ENCODE results near the gene UBAP1L.
A peak's percentile ranks its signal among the peaks of the same experiment; 100 is the strongest.

Gene UBAP1L

GRCh38 chr15:65072617-65073016 is 42.4 kb downstream of the UBAP1L start:
- Histone ChIP-seq H3K27me3 (ENCODE audit: low read depth) (no peaks in the 10 kb centered on the region), H3K4me3 (no peak overlapping the region), H3K4me1 (no peaks in the 10 kb centered on the region), H3K36me3 (replicated peaks) (no peaks in the 10 kb centered on the region), H3K9me3 (no peaks in the 10 kb centered on the region)
- in situ Hi-C loops (cut with MboI; ENCODE audit: low sequenced_read_pairs), result no loop called here
- DNase-seq (ENCODE audit: low spot score in 2 of 2), result no peak

DNA sequence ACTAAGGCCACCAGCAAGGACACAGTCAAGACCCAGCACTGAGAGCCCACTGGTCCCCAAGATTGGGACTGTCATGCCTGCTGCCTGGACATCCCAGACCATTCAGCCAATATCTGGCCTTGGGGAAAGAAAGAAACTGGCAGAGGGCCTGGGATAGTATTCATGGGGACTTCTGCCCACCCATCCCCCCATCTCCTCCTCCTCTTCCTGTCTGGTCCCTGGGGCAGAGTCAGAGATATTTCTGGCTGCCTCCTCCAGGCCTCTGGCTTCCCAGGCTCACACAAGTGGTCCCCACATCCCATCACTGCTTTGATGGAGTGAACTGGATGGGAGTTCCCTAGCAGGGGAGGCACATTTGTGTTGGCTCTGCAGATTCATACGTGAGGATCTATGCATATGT is 43.0 kb downstream of the UBAP1L start:
- H3K9me3 ChIP-seq, result no peaks in the 10 kb centered on the region
- no peaks in the 10 kb centered on the region for H3K27me3 ChIP-seq (ENCODE audit: low read depth)
- H3K36me3 ChIP-seq (replicated peaks), result no peaks in the 10 kb centered on the region
- no peaks in the 10 kb centered on the region for H3K4me1 ChIP-seq
- in situ Hi-C loops (cut with MboI; ENCODE audit: low sequenced_read_pairs), result no loop called here
- H3K4me3 ChIP-seq, result no peak overlapping the region
- no peak for DNase-seq (ENCODE audit: low spot score in 2 of 2)

- H3K9me3 ChIP-seq, result no peaks in the 10 kb centered on the region; the same call in 1 of the 2 replicates
- peaks cover 6% of the 10 kb centered on the region for H3K4me1 ChIP-seq
- in situ Hi-C loops (cut with MboI; ENCODE audit: low sequenced_read_pairs), result no loop called here
- no peak overlapping the region for H3K4me3 ChIP-seq
- no peak for DNase-seq (ENCODE audit: low spot score in 2 of 2)
- no peaks in the 10 kb centered on the region for H3K36me3 ChIP-seq (replicated peaks)
- H3K27me3 ChIP-seq (ENCODE audit: low read depth), result no peaks in the 10 kb centered on the region
These were observed 43.6 kb downstream of the UBAP1L start for GRCh38 chr15:65071381-65071811.

DNA sequence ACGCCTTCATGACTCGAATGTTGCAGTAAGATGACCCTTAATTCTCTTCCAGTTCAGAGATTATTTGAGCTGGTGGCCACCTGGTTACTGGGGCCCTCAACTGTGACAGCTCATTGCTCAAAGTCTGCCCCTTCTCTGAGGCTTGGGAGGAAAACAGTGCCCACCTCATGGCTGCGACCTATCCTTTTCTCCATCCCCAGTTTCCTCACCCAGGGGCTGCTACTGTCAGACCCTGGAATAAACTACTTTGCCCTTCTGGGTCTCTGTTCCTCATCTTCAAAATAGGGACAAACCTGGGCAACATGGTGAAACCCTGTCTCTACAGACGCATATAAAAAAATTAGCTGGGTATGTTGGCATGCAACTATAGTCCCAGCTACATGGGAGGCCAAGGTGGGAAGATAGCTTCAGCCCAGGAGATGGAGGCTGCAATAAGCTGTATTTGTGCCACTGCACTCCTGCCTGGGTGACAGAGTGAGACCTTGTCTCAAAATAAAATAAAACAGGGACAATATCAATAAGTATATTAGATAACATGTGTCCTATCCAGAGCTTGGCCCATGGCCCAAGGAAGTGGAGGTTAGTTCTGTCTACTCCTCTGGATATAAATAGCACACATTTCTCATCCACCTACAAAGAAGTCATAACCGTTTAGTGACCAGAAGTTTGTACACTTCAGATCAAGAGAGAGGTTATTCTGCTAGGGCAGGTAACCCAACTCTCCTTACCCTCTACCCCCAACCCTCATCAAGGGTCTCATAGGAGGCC is 45.0 kb downstream of the UBAP1L start:
- H3K9me3 ChIP-seq, result no peaks in the 10 kb centered on the region; the same call in 1 of the 2 replicates
- no peak overlapping the region for H3K4me3 ChIP-seq
- no peaks in the 10 kb centered on the region for H3K27me3 ChIP-seq (ENCODE audit: low read depth)
- no peaks in the 10 kb centered on the region for H3K36me3 ChIP-seq (replicated peaks)
- in situ Hi-C loops (cut with MboI; ENCODE audit: low sequenced_read_pairs), result no loop called here
- peaks cover 13% of the 10 kb centered on the region for H3K4me1 ChIP-seq
- DNase-seq (ENCODE audit: low spot score in 2 of 2), result no peak

DNA sequence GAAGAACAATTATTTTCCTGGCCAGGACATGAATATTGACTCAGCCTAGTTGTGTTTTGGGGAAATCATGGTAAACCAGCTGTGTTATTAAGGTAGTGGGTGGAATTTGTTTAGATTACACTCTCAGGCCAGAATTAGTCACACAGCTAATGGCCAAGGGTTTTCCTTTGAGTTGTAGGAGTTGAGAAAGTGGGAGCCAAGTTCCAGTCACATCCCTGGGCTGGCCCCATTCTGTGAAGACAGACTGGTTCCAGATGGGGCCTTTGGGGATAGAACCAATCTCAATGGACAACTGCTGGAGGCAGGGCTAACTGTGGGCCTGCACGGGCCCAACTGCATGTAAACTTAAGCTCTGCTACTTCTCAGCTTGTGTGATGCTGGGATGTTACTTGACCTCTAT is 45.8 kb downstream of the UBAP1L start:
- Histone ChIP-seq H3K9me3 (no peaks in the 10 kb centered on the region; the same call in 1 of the 2 replicates), H3K27me3 (ENCODE audit: low read depth) (no peaks in the 10 kb centered on the region), H3K4me1 (peaks cover 13% of the 10 kb centered on the region), H3K4me3 (no peak overlapping the region), H3K36me3 (replicated peaks) (no peaks in the 10 kb centered on the region)
- no peak for DNase-seq (ENCODE audit: low spot score in 2 of 2)
- in situ Hi-C loops (cut with MboI; ENCODE audit: low sequenced_read_pairs), result no loop called here

DNA sequence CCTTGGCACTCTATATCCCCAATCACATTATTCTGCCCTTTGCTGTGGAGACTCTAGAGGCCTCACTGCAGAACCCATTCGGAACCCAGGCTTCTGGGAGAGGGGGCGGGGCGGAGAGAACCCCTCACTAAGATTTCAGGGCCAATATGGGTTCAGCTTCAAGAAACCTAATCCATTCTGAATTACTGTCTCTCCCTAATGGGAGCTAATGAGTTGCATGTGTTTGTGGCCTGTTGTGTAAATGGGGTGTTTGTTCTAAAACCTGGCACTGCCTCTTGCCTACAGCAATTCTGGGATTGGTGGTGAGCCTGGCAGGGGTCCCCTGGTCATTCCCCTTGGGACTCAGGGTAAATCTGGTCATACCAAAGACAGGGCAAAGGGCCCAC is 46.6 kb downstream of the UBAP1L start:
- H3K4me3 ChIP-seq, result no peak overlapping the region
- DNase-seq (ENCODE audit: low spot score in 2 of 2), result no peak
- H3K9me3 ChIP-seq, result no peaks in the 10 kb centered on the region; the same call in 1 of the 2 replicates
- in situ Hi-C loops (cut with MboI; ENCODE audit: low sequenced_read_pairs), result no loop called here
- no peaks in the 10 kb centered on the region for H3K27me3 ChIP-seq (ENCODE audit: low read depth)
- H3K4me1 ChIP-seq, result peaks cover 13% of the 10 kb centered on the region
- H3K36me3 ChIP-seq (replicated peaks), result no peaks in the 10 kb centered on the region

DNA sequence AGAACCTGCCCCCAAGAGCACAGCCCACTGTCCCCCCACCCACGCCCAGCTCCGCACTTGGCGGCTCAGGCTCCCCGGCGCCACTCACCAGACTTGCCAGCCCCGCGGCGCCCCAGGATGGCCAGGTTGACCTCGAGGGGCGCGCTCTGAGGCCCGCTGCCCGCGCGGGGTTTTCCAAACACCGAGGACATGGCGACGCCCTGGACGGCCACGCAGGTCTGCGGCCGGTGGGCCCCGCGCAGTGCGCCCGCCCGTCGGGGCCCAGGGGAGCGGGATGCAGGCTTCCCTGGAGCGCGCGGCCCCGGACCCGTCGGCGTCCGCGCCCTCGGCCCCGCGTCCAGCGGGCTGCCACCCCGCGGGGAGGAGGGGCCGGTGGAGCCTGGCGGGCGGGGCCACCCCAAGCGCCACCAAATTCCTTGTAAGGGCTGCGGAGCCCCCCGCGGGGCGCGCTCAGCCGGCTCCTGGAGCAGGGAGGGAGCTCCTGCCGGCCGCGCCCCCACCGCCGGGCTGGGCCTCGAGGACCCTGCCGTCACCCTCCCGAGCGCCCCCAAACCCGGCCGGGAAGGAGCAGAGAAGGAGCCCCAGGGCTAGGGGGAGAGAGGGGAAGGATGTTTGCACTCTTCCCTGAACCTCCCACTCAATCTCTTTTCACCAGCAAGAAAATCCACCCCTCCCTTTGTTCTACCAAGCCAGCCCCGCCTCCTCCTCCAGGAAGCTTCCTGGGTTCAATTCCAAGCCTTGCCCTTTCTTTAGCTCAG is 47.2 kb downstream of the UBAP1L start, which contains the start of gene RASL12:
RASL12 (minus strand) TSS at position 347 of the 758 bp plus-strand sequence; CDS start at position 191, 156 bp downstream.
- Histone ChIP-seq H3K4me1 (peaks cover 13% of the 10 kb centered on the region), H3K36me3 (replicated peaks) (no peaks in the 10 kb centered on the region), H3K9me3 (no peaks in the 10 kb centered on the region; the same call in 1 of the 2 replicates), H3K27me3 (ENCODE audit: low read depth) (no peaks in the 10 kb centered on the region), H3K4me3 (no peak within 1 kb of the TSS)
- in situ Hi-C loops (cut with MboI; ENCODE audit: low sequenced_read_pairs), result no loop called here
- no peak for DNase-seq (ENCODE audit: low spot score in 2 of 2)

DNA sequence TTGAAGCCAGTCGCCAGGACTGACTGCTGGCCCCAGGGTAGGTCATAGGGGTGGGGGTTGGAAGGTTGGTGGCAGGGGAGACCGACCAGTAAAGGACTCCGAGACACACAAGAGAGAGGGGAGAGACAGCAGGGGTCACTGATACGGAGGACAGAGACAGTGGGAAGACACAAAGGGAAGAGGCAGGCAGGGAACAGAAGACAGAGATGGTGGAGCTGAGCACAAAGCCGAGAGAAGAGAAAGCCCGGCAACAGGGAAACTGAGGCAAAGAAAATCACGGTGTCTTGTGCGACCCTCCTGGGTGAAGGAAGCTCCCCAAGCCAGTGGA is 47.7 kb downstream of the UBAP1L start:
- no peaks in the 10 kb centered on the region for H3K27me3 ChIP-seq (ENCODE audit: low read depth)
- peaks cover 13% of the 10 kb centered on the region for H3K4me1 ChIP-seq
- no peak overlapping the region for H3K4me3 ChIP-seq
- no peaks in the 10 kb centered on the region for H3K36me3 ChIP-seq (replicated peaks)
- H3K9me3 ChIP-seq, result no peaks in the 10 kb centered on the region; the same call in 1 of the 2 replicates
- DNase-seq (ENCODE audit: low spot score in 2 of 2), result no peak
- in situ Hi-C loops (cut with MboI; ENCODE audit: low sequenced_read_pairs), result no loop called here

DNA sequence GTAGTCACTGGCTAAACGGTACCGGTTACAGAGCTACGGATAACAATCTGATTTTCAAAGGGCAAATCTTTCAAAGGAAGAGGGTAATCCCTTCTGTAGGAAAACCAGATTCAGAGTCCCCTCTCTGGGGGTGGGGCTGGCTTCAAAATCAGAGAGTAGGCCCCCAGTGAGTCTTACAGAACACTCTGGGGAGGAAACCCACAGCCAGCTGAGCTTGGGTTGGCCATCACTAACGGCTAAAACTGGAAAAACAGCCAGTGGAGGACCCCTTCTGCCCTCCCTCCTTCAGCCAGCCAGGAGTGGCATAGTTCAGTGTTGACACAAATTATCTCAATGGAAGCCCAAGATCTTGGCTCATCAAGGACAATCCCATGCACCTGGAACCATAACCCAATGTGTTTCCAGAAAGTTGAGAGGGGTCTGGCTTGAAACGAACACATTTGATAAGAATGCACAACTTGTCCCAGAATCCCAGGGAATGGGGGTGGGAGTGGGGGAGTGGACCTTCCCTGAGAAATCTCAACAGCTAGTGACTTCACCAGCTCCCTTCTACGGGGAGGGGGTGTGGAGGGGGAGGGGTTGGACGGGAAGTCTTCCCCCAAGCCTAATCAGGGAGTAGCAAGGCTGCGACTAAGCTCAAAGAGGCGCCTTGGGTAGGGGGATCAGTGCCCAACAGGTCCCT is 48.2 kb downstream of the UBAP1L start:
- Histone ChIP-seq H3K4me1 (peaks cover 13% of the 10 kb centered on the region), H3K9me3 (no peaks in the 10 kb centered on the region; the same call in 1 of the 2 replicates), H3K36me3 (replicated peaks) (no peaks in the 10 kb centered on the region), H3K27me3 (ENCODE audit: low read depth) (no peaks in the 10 kb centered on the region), H3K4me3 (no peak overlapping the region)
- peak; percentile 54 to 66 for DNase-seq (ENCODE audit: low spot score in 2 of 2)
- in situ Hi-C loops (cut with MboI; ENCODE audit: low sequenced_read_pairs), result no loop called here

GRCh38 chr15:65066001-65066634 is 48.9 kb downstream of the UBAP1L start:
- peak; percentile 61 to 68 for DNase-seq (ENCODE audit: low spot score in 2 of 2)
- Histone ChIP-seq H3K27me3 (ENCODE audit: low read depth) (no peaks in the 10 kb centered on the region), H3K36me3 (replicated peaks) (no peaks in the 10 kb centered on the region), H3K9me3 (no peaks in the 10 kb centered on the region; the same call in 1 of the 2 replicates), H3K4me1 (peaks cover 13% of the 10 kb centered on the region), H3K4me3 (no peak overlapping the region)
- in situ Hi-C loops (cut with MboI; ENCODE audit: low sequenced_read_pairs), result no loop called here

DNA sequence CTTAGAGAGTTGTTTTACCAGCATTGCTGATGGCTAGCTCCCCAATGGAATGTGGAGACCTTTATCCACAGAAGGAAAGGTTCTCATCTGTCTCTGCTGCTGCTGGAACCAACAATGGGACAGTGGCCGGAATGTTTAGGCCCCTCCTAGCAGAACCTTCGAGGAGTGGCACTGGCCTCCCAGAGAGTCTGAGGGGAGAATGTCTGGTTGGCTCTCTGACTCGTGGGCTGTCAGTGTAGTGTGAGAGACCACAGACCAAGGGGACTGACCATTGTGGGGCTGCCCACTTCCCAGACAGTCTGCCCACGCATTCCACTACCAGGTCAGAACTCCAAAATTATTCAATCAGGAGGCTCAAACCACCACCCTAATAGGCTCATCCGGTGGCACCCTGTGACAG is 52.3 kb downstream of the UBAP1L start:
- H3K4me3 ChIP-seq, result no peak overlapping the region
- peaks cover 13% of the 10 kb centered on the region for H3K4me1 ChIP-seq
- H3K36me3 ChIP-seq (replicated peaks), result no peaks in the 10 kb centered on the region
- no peak for DNase-seq (ENCODE audit: low spot score in 2 of 2)
- no peaks in the 10 kb centered on the region; the same call in 1 of the 2 replicates for H3K9me3 ChIP-seq
- H3K27me3 ChIP-seq (ENCODE audit: low read depth), result no peaks in the 10 kb centered on the region
- in situ Hi-C loops (cut with MboI; ENCODE audit: low sequenced_read_pairs), result no loop called here

GRCh38 chr15:65062061-65062460 is 52.9 kb downstream of the UBAP1L start:
- in situ Hi-C loops (cut with MboI; ENCODE audit: low sequenced_read_pairs), result no loop called here
- Histone ChIP-seq H3K4me3 (no peak overlapping the region), H3K36me3 (replicated peaks) (no peaks in the 10 kb centered on the region), H3K27me3 (ENCODE audit: low read depth) (no peaks in the 10 kb centered on the region), H3K9me3 (no peaks in the 10 kb centered on the region; the same call in 1 of the 2 replicates), H3K4me1 (peaks cover 13% of the 10 kb centered on the region)
- DNase-seq (ENCODE audit: low spot score in 2 of 2), result no peak

DNA sequence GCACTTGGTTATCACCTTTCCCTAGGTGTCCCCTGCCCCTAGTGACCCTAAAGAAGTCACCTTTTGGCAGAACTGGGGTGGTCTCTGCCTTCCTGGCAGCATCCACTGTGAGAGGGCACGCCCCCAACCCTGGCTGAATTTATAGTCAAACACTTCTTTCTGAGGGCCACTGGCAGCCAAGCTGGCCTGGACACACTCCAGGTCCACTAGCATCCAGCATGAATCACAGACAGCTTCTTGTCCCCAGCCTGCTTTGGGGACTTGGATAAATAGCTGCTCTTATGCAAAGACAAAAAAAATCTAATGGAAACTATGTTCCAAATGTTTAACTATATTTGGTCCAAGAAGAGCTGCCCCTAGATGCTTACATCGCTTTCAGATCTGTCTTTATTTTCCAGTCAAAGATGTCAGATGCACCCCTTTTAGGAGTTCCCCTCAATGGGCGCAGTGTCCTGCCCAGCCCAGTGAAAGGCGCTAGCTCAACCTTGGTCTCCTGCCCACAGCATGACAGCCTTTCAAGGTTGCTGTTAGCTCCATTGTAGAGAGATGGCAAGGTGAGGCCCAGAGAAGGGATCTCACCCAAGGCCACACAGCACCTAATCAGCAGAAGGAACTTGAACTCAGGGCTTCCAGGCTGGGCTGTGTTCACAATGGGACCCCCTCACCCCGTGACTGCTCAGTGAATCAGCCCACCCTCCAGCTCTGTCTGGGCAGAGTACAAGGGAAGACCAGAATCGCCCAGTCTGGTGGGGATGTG is 54.2 kb downstream of the UBAP1L start:
- Histone ChIP-seq H3K27me3 (ENCODE audit: low read depth) (no peaks in the 10 kb centered on the region), H3K36me3 (replicated peaks) (no peaks in the 10 kb centered on the region), H3K4me1 (peaks cover 2% of the 10 kb centered on the region), H3K9me3 (no peaks in the 10 kb centered on the region), H3K4me3 (no peak overlapping the region)
- DNase-seq (ENCODE audit: low spot score in 2 of 2), result no peak
- in situ Hi-C loops (cut with MboI; ENCODE audit: low sequenced_read_pairs), result no loop called here
